Tibial artery (tissue), 4 donors: Measurements from ENCODE around the gene AKAP6.

Experiments used
- DNase-seq, 2 donors: peaks; one replicate each; pipeline ENCODE4 v3.0.0-alpha.2; 2019
- H3K27ac ChIP-seq, 2 donors: fragments of 200-600 bp; sonication (generic) in 1 of 2; 1 replicate in 1 of 2; 2 replicates in 1 of 2; pipeline ENCODE4 v1.5.1; 2018 to 2019; ENCODE audit warnings: mild to moderate bottlenecking in 1 of 2
- H3K27me3 ChIP-seq, 2 donors: fragments of 200-600 bp; sonication (generic) in 1 of 2; one replicate each; pipeline versions ENCODE4 v1.5.1 to v1.6.0; 2016 to 2019
- H3K36me3 ChIP-seq, 3 donors: fragments of 200-600 bp; sonication (generic) in 2 of 3; one replicate each; pipeline ENCODE4 v1.5.1; 2016 to 2019; ENCODE audit warnings: mild to moderate bottlenecking in 2 of 3
- H3K4me1 ChIP-seq, 4 donors: fragments of 200-600 bp; sonication (generic) in 2 of 4; 1 replicate in 3 of 4; 2 replicates in 1 of 4; pipeline ENCODE4 v1.5.1; 2016 to 2019
- H3K4me3 ChIP-seq, 2 donors: fragments of 200-600 bp; sonication (generic) in 1 of 2; 1 replicate in 1 of 2; 2 replicates in 1 of 2; pipeline ENCODE4 v1.5.1; 2018 to 2019; ENCODE audit warnings: mild to moderate bottlenecking in 2 of 2
- H3K9me3 ChIP-seq, 3 donors: fragments of 200-600 bp; sonication (generic) in 1 of 3; one replicate each; pipeline ENCODE4 v1.5.1; 2016 to 2019
- intact Hi-C: fragments of 100-400 bp; cut with DNase I; formaldehyde crosslinking; loops from one replicate; pipeline ENCODE4 v1.15.0; 2023; ENCODE audit warnings: low total_unique reads
- TF ChIP-seq, protein P1 (sequence below), 2 experiments: fragments of 200-600 bp in 1 of 2; fragments of 450-650 bp in 1 of 2; IDR thresholded peaks; one replicate each; pipeline ENCODE4 v1.5.1; 2017 to 2019; ENCODE audit warnings: antibody characterized with exemption in 2 of 2, mild to moderate bottlenecking in 1 of 2, moderate library complexity in 1 of 2

Gene AKAP6

DNA sequence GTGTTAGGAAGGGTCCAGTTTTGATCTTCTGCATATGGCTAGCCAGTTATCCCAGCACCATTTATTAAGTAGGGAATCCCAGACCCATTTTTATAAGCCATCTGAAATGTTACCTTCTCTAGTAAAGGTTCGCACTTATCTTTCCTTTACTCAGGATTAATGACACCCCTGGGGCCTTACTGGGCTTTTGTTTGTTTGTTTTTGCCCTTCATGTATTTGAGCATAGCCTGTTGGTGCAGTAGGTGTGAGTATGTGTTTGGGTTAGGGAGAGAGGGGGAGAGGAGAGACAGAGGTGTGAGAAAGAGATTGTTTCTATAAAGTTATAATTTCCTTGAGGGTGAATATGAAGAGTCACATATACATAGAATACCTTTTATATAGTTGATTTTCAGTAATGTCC lies 96.9 kb downstream of the AKAP6 start:
- TF ChIP-seq, protein P1, sequence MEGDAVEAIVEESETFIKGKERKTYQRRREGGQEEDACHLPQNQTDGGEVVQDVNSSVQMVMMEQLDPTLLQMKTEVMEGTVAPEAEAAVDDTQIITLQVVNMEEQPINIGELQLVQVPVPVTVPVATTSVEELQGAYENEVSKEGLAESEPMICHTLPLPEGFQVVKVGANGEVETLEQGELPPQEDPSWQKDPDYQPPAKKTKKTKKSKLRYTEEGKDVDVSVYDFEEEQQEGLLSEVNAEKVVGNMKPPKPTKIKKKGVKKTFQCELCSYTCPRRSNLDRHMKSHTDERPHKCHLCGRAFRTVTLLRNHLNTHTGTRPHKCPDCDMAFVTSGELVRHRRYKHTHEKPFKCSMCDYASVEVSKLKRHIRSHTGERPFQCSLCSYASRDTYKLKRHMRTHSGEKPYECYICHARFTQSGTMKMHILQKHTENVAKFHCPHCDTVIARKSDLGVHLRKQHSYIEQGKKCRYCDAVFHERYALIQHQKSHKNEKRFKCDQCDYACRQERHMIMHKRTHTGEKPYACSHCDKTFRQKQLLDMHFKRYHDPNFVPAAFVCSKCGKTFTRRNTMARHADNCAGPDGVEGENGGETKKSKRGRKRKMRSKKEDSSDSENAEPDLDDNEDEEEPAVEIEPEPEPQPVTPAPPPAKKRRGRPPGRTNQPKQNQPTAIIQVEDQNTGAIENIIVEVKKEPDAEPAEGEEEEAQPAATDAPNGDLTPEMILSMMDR (IDR thresholded peaks at IDR 0.05), result no peak
- intact Hi-C loops, result no loop called here
- H3K9me3 ChIP-seq, result no peaks in the 10 kb centered on the region
- DNase-seq, result no peak
- H3K4me3 ChIP-seq, result no peak overlapping the region
- H3K27me3 ChIP-seq, result no peaks in the 10 kb centered on the region
- peaks cover 0 to 27% (median 1%) of the 10 kb centered on the region in 4 donors for H3K4me1 ChIP-seq
- no peaks in the 10 kb centered on the region for H3K36me3 ChIP-seq
- H3K27ac ChIP-seq, result no peak overlapping the region

DNA sequence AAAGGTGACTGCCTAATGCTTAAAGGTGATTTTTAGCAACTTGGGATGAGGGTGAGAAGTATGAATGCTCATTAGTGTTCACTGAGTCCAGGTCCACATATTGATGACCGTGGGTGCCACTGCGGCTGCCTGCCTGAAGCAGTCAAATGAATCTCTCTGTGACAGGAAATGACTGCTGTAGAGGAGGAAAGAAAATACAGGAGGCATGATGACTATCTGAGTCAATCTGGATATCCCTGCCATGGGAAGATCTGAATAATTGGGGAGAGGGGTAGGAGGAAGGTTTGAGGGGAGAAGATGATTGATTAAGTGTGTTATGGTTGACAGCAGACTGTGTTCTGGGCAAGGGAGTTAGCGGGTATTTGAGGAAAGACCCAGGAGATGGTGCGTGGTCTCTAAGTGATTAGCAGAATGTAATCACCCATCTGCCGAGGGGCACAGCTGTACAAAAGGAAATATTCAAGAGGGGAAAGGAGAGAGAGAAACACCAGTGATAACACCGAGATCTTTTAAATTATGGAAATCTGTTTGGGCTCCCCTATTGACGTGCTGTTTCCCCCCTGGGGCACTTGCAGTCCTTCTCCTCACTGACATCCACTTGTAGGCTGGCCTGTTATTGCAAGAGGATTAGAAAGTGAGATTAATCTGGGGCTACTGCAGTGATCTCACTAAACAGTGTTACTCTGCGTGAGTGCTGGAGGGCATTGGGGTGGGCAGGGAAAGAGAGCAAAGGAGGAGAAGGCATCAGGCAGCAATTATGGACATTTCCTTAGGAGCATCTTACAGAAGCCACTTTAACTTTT lies 97.7 kb downstream of the AKAP6 start:
- no peak for DNase-seq
- intact Hi-C loops, result no loop called here
- TF ChIP-seq, protein P1 (IDR thresholded peaks at IDR 0.05), result no peak
- Histone ChIP-seq H3K27ac (no peak overlapping the region), H3K4me1 (peaks cover 0 to 34% (median 5%) of the 10 kb centered on the region in 4 donors), H3K9me3 (no peaks in the 10 kb centered on the region), H3K27me3 (no peaks in the 10 kb centered on the region), H3K36me3 (no peaks in the 10 kb centered on the region), H3K4me3 (no peak overlapping the region)

DNA sequence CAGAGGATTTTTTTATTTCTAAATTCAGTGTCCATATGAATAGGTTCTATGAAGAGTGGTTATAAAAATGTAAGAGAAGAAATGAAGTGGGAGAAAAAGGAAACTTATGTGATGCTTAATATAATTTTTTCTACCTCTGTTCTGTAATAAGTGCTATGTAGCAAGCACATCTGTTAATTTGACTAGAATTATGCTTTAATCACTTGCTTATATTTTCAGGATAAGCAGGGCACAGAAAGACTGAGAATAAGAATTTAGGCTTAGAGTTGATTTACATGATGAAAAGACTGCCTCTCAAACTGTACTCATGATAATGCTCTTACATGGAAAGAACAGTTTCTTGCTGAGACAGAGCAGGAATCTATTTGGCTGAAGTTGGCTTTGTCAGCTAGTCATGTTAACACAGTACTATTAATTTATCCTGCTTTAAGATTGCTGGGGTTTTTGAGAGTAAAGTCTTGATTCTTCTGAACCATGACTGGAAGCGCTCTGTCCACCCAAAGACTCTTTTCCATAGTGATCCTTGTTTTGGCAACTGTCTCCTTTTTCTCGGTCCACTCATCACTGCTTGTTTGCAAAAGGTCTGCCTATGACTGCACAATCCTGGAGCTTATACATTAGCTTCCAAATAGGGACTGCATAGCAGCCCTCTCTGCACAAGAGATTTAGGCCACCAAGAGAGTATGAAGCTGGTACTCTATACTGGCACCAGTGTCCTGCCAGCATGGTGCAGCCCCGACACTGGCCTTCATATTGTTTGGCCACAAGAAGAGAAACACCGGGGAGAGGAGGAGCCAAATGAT lies 98.8 kb downstream of the AKAP6 start:
- intact Hi-C loops, result no loop called here
- no peaks in the 10 kb centered on the region for H3K9me3 ChIP-seq
- H3K27me3 ChIP-seq, result no peaks in the 10 kb centered on the region
- H3K4me3 ChIP-seq, result no peak overlapping the region
- H3K27ac ChIP-seq, result no peak overlapping the region
- TF ChIP-seq, protein P1 (IDR thresholded peaks at IDR 0.05), result no peak
- H3K4me1 ChIP-seq, result peaks cover 0 to 39% (median 6%) of the 10 kb centered on the region in 4 donors
- DNase-seq, result no peak
- H3K36me3 ChIP-seq, result no peaks in the 10 kb centered on the region

DNA sequence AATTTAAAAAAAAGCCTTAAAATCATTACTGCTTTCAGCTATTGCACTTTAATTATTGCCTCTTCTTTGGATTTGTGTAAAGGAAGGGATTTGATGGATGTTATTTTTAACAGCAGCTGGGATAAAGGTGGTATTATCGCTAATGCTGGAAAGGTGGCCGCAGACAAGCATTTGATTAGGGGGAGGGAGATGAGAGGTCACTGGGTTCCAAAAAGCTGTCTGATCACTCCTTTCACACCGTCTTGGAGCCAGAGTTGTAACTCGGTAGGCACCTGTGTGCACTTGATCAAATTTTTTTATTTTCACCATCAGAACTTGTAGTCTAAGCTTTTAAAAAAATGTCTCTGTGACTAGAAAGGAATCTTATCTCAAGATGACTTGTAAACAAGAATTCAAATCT lies 99.8 kb downstream of the AKAP6 start:
- intact Hi-C loops, result no loop called here

DNA sequence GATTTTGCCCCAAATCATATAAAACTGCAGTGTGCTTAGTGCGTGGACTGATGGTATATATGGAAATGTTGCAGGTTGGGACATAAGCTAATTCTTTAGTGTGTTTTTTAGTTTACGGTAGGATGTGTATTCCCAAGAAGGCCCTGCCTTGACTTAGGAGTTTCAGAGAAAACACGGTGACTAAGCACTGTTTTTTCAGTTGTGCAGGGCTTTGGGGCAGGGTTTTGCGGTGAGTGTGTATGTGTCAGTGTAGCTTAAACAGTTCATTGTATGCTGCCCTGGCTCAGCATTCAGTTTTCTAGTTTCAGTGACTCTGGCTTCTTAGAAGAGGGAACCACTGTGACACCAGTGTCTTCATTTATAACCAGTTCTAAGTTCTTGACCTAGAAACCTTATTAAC lies 101.2 kb downstream of the AKAP6 start:
- Histone ChIP-seq H3K9me3 (no peaks in the 10 kb centered on the region), H3K27me3 (no peaks in the 10 kb centered on the region), H3K4me3 (no peak overlapping the region), H3K4me1 (peaks cover 0 to 39% (median 6%) of the 10 kb centered on the region in 4 donors), H3K36me3 (no peaks in the 10 kb centered on the region), H3K27ac (no peak overlapping the region)
- DNase-seq, result no peak
- TF ChIP-seq, protein P1 (IDR thresholded peaks at IDR 0.05), result no peak
- intact Hi-C loops, result no loop called here

More for the DNA sequence above, 99.8 kb downstream of the AKAP6 start:
- H3K9me3 ChIP-seq, result no peaks in the 10 kb centered on the region
- H3K27me3 ChIP-seq, result no peaks in the 10 kb centered on the region
- peaks cover 0 to 39% (median 6%) of the 10 kb centered on the region in 4 donors for H3K4me1 ChIP-seq
- no peaks in the 10 kb centered on the region for H3K36me3 ChIP-seq
- DNase-seq, result no peak
- no peak overlapping the region for H3K27ac ChIP-seq
- TF ChIP-seq, protein P1 (IDR thresholded peaks at IDR 0.05), result no peak
- no peak overlapping the region for H3K4me3 ChIP-seq
